Measurements from ENCODE around the gene CADM2.
"Not testable (repeated sequence)": the region's sequence is repeated elsewhere in the genome, so short reads cannot be mapped to it uniquely, and the experiment has no call there.

Gene CADM2

DNA sequence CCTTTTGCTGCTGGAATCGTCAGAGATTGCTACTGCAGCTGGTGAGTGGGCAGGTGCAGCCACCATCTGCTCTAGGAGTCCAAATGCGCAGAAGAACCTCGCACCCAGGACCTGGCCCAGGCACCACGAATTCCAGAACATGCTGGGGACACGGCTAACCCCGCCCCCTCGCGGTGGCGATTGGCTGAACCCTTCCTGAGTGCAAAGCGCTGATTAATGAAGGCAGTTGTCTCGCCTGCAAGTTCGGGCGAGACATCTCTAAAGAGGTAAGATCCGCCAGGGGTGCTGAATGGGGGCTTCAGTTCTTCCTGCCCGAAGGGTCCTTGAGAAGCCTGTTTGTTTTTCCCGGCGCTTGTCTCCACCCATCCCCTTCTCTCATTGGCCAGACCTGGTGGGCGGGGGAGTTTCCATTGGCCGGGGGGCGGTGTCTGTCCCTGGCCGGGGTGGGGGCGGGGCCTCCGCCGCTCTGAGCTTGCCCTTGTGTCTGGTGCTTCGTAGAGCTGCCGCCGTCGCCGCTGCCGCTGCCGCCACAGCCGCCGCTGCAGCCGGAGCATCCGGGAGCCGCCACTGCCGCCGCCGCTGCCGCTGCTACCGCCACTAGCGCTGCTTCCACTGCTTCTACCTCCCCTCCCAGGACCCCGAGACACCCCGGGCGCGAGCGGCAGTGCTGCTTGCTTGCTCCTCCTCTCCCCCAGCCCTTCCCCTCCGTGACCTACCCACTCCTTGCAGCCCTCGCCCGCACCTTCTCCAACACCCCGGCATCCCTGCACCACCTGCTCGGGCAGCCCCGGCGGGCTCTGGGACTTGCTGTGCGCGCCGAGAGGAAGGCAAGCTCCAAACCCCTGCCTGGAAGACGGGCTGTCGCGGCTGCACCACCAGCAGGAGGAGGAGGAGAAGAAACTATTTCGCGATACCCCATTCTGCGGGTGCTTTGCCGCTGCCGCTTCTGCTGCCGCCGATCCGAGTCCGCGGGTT, at the start of gene CADM2:
CADM2 (plus strand) TSS at position 495 of the 975 bp plus-strand sequence.
- DNase-seq: peak; percentile 82

GRCh38 chr3:84918592-84918991, 40.2 kb upstream of the CADM2 start:
- DNase-seq: not testable (repeated sequence)

DNA sequence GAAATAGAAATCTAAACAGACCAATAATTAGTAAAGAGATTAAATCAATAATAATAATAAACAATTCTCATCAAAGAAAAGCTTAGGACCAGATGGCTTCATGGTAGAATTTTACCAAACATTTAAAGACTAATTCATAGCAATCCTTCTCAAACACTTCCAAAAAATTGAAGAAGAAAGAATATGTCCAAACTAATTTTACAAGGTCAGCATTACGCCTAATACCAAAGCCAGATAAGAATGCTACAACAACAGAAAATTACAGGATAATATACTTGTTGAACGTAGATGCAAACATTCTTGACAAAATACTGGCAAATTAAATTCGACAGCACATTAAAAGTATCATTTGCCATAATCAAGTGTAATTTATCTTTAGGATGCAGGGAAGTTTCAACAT, 36.1 kb upstream of the CADM2 start:
- DNase-seq: no peak

GRCh38 chr3:84925571-84925970, 33.2 kb upstream of the CADM2 start:
- DNase-seq: no peak

- DNase-seq: no peak
Observed at GRCh38 chr3:84943379-84943778, 15.4 kb upstream of the CADM2 start.

GRCh38 chr3:84946240-84946639, 12.5 kb upstream of the CADM2 start:
- DNase-seq: no peak

DNA sequence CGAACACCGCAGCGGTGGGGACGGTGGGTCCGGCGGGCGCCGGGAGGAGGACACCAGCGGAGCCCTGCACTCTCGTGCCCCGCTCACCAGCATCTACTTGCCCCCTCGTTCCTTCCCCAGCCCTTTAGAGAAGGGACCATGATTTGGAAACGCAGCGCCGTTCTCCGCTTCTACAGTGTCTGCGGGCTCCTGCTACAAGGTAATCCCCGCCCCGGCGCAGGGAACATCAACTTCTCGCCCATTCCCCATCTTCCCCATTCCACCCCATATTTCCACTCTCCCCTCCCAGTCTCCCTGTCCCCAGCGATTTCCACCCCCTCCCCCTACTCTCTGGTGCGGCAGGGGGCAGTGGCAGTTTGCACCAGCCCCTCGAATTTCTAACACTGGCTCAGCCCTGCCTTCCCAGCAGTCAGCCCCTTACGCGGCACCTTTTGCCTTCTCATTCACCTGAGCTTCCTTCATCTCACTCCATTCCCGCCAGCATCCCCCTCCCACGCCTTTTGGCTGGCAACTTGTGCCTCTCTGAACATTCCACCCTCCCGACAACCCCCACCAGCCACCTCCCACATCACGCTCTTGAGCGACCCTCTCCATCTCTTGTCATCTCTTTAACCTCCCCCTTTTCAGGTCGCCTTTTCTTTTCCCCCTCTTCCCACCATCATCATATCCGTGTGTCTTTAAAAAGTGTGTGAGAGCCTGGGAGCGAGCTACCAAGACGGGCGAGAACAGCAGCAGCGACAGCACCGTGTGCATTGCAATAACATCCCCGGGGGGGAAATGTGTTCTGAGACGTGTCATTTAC, 882 bp downstream of the CADM2 start:
- DNase-seq: no peak

GRCh38 chr3:84960581-84960980, 1.8 kb downstream of the CADM2 start:
- no peak for DNase-seq

- DNase-seq: no peak
Observed at GRCh38 chr3:84961011-84961410, 2.2 kb downstream of the CADM2 start.

DNA sequence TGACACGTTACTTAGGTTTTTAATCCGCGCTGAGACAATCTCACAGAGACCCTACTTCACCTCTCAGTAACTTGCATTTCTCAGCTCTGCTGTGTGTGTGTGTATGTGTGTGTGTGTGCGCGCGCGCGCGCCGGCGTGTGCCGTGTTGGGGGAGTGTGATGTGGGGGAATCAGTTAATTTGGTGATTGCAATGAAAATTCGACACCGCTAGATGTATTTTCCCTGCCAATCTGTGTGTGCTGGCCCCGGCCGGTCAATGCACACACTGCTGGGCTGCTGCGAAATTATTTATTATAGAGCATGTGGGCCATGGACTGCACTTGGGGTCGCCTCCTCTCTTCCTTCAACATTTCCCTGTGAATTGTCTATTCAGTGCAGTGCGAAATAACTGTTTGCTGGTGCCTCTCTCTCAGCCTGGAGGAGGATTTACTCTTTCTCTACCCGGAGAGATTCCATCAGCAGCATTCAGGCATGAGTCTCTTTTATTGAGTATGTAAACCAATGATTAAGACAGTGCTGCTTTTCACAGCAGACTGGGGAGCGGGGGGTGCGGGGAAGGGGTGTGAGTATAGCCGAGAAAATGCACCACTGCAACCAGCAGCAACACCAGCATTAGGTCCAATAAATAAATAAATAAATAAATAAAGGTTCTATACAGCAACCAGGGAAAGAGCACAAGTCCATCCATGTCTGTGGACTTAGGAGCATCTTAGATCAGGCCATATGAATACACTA, 2.9 kb downstream of the CADM2 start:
- no peak for DNase-seq

- no peak for DNase-seq
Observed at GRCh38 chr3:84962415-84962814, 3.6 kb downstream of the CADM2 start.

- no peak for DNase-seq
Observed at GRCh38 chr3:84963137-84963536, 4.3 kb downstream of the CADM2 start.

DNA sequence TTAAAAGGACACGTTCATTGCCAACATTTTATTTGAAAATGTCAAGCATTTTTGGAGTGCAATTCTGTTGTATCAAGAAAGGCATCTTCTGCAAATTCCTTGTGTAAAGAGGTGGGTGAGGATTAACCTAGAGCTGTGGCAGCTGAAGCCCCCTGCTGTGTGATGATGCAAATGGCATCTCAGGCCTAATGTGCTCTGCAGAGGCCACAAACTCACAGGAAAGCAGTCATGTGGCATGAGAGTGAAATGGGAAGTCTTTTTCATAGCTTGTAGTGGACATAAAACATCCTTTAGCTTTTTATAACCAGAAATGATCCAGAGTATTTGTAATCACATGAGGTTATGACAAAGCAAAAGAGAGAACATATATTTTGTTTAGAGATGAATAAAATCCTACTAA, 6.4 kb downstream of the CADM2 start:
- DNase-seq: no peak

- no peak for DNase-seq
Observed at GRCh38 chr3:84967767-84968581, 9.2 kb downstream of the CADM2 start.

- DNase-seq: no peak
Observed at GRCh38 chr3:84968701-84969235, 10.0 kb downstream of the CADM2 start.

DNA sequence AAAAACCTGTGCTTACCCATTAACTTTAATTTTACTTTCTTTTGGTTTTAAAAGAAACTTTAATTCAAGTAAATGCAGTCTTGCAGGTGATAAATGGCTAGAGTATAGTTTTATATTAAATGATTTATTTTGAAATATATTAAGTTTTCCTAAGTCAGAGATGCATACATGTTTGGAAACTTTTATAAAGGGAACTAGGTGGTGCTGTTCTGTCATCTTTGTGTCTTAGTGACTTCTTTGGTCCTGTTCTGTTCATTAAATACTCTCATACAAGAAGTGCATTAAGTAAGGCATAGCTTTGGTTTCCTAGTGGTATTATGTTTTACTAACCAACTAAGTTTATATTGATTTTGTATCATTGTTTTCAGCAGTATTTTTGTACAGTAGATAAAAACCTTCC, 15.6 kb downstream of the CADM2 start:
- DNase-seq: no peak

DNA sequence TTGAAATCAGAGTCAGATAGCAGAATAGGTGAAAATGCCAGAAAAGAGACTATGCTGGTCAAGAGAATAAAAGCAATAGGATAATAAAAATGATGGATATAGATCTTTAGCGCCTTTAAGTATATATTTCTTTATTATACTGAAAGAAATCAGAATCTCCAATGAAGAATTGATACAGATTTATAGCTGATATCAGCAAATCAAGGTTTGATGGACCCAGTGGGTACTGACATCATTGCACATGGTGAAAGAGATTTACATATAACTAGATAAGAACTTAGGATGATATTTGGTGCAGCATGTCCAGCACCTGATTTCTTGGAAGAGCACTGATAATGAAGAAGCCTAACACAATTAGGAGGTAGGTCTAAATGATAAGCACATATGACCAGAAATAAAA, 18.2 kb downstream of the CADM2 start:
- DNase-seq: no peak

DNA sequence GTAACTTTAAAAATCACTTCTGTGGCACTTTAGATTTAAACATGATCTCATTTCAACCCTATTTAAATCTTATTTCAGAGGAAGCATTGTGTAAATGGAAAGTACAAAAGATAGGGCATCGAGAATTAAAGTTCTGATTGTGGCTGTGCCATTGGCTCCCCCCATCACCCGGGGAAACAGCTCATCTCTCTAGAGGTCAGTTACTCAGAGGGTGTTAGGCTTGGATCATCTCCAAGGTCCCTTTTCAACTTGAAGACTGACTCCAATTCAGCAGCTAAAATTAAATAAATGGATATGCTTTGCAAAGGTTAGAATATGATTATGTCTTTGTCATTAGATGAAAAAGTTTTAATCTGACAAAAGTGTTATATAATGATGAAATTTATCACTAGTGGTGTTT, 20.1 kb downstream of the CADM2 start:
- DNase-seq: no peak

DNA sequence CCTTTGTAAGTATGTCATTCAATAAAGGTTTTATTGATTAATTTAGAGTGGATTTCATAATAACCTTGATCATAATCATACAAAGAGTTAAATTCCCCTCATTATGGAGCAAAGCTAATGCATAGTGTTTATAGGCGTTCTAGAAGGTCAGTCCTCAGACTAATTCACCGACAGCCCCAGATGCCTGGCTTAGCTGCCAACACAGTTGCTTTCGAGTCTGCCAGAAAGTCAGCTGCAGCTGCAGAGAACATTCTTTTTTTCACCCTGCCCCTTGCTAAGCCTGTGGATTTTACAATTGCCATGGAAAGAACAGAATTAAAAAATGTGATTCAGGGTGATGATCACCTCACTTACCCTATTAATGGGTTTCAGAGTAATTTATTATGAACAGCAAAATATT, 21.2 kb downstream of the CADM2 start:
- DNase-seq: no peak

DNA sequence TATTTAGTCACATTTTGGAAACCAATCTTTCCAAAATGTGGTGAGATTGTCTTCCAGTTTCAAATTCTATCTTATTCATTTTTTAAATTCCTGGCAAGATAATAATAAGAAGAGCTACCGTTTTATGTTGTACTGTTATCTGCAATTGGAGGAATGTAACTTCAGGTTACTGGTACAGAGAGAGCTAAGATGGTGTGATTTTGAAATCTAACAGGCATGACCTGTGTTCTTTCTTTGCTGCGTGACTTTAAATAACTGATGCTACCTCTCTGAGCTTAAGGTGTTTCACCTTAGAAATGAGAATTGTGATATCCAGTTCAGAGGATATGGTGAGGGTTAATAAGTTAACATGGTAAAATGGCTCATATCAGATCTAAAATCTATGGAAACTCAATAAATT, 21.7 kb downstream of the CADM2 start:
- no peak for DNase-seq

- no peak for DNase-seq
Observed at GRCh38 chr3:84983490-84983889, 24.7 kb downstream of the CADM2 start.

GRCh38 chr3:84984429-84984828, 25.6 kb downstream of the CADM2 start:
- no peak for DNase-seq

Data from suppressor macrophage treated with lipopolysaccharide for 4 hours (primary cell).